HG02678 (cell line): ENCODE measurements around the gene FYTTD1.

Experiments used
- ATAC-seq: cut with Tn5 transposase; IDR thresholded peaks from one replicate; pipeline ENCODE4 v1.9.1; 2021; ENCODE audit warnings: mild to moderate bottlenecking, moderate library complexity; ENCODE audit not compliant: unreplicated experiment

Gene FYTTD1

DNA sequence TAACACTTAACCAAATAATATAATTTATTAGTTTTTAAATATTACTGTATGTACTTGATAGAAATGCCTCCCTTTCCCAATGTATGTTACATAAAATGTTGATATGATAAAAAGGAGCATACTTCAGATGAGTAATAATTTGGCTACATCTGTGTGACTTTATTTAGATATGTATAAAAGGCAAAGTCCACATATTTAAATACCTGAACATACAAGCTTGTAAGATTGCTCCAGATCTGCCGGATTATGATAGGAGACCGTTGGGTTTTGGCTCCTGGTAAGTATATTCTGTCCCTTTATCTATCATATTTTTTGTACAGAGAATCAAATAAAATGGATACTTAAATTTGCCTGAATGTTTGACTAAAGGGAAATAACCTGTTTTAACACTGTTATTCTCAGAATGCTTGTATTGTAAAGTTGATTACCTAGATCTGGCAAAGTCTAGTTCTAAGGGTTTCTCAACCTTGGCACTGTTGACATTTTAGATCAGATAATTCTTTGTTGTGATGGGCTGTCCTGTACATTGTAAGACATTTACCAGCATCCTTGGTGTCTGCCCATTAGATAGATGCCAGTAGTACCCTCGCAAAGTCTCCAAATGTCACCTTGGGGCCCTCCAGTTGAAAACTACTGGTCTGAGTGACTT, 79.8 kb downstream of the FYTTD1 start:
- ATAC-seq, result no peak

DNA sequence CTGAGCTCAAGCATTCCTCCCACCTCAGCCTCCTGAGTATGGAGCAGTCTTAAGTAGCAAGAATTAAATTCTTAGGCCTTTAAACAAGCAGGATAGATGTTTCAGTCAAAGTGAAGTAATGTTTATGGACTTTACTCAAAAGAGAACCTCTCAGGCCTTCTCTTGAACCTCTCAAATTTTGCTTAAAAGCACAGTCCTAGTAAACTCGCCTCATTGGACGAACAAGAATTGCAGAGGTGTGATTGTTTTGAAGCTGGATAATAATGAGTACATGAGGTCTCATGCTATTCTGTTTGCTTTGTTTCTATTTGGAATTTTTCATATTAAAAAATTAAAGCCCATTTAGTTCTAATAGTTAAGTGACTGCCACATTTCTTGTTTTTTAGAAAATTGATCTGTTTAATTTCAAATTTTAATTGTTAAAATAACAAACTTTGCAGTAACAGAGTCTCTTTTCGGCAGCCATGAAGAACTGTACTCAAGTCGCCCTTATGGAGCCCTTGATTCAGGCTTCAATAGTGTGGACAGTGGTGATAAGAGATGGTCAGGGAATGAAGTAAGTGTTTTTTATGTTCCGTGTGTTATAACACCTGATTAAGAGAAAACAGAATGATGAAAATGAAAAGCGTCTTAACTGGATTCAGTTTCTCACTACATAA, 80.8 kb downstream of the FYTTD1 start:
- no peak for ATAC-seq

DNA sequence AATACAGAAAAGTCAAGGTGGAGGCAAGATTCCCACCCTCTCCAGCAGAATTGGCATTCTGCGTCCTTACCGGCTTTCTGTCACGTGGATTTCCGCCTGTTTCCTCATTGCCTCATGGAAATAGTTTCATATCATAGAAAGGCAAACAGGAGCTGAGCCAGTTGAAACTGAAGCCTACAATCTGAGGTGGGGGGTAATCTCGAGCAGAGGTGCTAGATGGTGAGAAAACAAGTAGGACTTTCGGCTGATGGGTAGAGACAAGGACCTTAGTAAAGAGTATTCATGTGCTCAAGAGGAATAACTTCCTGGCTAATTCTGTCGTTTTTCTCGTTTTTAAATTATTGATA, 81.3 kb downstream of the FYTTD1 start:
- ATAC-seq, result no peak

DNA sequence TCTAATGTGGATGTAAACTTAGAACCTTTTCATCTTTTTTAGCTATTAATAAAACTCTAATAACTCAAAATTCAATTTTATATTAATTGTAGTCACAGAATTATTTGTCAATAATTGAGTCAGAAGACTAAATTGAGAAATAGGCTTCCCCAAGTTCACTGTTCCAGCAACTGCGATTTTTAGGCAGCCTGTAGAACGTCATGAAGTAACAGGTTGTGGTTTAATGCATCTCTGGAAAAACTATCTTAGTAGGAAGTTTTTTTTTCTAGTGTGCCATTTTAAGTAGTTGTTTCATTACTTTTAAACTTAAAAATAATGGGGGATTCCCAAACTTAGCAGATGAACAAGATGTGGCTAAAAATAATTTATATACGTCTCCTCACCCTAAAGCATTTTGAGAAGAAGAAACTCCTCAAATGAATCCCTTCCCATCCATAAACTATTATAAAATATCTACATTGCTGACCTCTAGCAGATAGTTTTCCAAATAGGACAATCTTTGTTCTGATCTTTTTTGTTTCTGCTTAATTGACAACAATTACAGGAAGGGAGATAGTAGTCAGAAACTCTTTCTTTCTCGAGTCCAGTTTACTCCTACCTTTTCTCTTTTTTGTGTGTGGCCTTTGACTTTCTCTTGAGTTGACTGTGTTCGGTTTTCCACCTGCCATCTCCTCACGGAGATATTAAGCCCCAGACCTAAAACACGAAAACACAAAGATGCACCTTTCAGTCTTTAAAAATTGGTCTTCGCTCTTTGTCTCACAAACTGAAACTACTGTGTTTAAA, 84.4 kb downstream of the FYTTD1 start:
- ATAC-seq, result no peak

- ATAC-seq, result no peak
Observed at GRCh38 chr3:197835509-197835908, 85.8 kb downstream of the FYTTD1 start.

DNA sequence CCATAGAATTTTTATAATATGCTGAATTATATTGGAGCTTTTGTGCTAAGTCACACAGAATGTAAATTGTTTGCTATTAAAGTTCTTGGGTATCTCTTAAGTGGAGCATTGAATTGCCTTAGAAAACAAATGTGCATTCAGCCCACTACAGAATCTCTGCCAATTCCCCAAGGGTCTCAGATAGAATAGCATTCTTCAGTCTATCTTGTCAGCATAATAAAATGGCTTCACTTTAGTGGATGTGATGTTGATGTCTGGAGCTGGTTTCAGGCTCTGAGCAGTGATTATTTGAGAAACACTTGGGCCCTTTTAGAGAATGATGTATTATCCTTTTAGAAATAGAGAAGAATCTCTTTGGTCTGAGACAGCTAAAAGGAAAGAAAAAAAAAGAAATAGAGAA, 86.6 kb downstream of the FYTTD1 start:
- ATAC-seq, result no peak
